GM19240 (cell line): ENCODE results near the gene PRR5L.

Source experiments
- DNase-seq: peaks from one replicate; pipeline ENCODE4 v3.0.0; 2011; ENCODE audit warnings: low spot score; ENCODE audit not compliant: insufficient read length

The PRR5L gene, protein sequence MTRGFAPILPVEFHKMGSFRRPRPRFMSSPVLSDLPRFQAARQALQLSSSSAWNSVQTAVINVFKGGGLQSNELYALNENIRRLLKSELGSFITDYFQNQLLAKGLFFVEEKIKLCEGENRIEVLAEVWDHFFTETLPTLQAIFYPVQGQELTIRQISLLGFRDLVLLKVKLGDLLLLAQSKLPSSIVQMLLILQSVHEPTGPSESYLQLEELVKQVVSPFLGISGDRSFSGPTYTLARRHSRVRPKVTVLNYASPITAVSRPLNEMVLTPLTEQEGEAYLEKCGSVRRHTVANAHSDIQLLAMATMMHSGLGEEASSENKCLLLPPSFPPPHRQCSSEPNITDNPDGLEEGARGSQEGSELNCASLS

DNA sequence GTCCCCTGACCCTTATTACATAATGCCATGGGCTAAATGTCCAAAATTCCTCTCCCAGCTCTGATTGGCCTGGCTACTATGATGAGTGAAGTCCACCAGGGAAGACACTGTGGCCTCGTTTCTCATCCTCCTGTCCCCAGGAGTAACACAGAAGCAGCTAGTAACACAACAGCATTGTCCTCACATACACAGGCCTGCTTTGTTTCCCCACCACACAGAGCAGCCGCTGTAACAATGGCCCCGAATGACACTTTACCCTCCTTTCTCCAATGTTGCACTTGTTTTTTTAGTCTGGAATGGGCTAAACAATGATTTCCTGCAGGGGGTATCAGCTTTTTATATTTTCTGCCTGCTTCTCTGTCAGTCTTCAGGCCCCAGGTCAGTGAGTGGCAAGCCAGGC is at the start of gene PRR5L:
TSS of gene PRR5L (plus strand) at position 363 of the 400 bp plus-strand sequence. CDS start 104,834 bp downstream, outside the sequence.
- DNase-seq = no peak

DNA sequence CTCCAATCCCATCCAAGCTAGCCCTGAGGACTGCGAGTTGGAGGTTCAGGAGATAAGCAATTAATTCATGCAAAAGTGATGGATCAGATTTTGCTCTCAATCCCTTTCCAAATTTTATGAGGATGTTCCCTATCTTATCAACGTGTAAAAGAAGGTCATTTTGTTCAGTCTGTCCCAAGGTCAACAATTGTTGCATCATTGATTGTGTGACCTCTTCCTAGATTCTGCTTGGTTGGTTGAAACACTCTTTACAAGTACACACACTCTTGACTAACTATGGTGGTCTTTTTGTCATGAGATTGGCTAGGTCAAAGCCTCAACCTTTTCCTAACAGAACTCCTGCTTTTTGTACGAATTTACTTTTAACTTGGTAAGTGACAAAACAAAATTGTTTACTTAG is 48.6 kb upstream of the PRR5L start:
- no peak for DNase-seq

DNA sequence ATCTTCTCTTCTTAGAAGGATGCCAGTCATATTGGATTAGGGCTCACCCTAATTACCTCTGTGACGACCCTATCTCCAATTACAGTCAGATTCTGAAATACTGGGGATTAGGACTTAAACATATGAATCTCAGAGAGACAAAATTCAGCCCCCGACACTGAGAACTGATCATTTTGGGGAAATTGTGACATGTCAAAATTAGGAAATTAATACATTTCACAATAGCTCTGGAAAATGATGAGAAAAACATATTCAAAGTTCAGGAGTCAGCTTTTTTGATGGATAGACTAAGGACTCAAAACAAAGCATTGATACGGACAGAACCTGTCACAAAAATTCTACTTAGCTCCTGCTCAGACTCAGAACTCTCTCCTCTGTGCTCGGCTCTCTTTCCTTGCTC is 47.7 kb upstream of the PRR5L start:
- no peak for DNase-seq

DNA sequence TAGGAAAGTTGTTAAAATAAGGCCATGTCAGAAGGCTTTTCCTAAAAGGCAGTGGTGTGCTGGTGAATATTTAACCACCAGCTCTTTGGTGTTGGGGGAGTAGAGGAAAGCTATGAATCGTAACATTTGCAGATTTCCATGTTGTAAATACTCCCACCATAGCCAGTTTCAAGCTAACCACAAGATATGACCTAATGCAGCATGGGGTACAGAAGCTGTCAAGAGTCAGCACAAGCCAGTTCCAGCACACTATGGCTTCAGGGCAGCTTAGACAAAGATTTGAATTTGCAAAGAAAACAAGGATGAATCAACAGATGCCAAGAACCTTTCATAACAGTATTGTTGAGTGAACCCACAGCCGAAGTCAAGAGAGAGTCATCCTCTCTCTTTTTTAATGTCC is 46.8 kb upstream of the PRR5L start:
- DNase-seq = no peak

DNA sequence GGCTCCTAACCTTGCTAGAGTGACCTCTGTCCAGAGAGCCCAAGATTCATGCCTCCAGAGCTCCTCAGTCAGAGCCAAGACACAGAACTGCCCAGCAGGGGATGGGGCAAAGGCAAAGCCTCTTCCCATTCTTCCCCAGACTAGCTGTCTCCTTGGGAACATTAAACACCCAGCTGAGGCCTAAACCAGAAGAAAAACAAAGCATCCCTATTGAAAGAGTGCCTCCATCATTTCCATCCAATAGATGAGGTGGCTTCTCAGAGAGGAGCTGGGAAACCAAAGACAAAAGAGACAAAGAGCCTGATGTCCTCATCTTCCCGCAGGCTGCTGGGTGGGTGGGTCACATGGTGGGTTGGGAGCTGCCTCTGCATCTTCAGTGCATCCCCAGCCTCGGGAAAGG is 44.3 kb upstream of the PRR5L start:
- no peak for DNase-seq

DNA sequence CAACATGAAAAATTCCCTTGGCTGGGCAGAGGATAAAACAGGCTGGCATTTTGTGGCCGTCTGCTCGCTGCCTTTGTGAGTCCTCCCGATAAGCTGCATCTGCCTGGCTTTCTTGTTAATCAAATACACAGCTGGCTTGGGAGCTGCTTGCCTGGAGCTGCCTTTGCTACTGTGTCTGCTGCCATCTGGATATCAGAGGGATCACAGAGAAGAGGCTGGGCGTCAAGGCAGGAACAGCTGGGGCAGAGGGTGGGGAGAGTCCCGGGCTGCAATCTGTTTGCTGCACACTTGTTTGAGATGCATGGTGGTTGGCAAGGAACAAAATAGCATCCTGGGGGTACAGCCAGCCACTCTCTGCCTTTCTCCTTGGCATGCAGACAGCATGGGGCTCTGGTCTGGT is 42.9 kb upstream of the PRR5L start:
- no peak for DNase-seq

DNA sequence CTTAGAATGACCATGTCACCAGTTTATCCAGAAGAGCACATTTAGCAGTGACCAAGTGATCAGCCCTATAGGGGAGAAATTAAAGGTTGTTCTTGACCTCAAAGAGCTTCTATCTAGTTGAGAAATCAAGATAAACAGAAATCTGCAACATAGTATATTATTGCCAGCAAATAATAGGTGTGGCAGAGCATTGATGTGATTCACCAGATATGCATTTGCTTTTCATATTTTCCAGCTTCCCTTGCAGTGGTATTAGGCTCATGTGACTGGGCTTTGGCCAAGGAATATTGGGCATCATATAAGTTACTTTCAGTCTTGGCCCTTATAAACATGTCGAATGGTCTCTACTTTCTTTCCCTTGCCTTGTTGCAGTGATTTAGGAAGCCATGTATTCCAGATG is 41.4 kb upstream of the PRR5L start:
- no peak for DNase-seq

DNA sequence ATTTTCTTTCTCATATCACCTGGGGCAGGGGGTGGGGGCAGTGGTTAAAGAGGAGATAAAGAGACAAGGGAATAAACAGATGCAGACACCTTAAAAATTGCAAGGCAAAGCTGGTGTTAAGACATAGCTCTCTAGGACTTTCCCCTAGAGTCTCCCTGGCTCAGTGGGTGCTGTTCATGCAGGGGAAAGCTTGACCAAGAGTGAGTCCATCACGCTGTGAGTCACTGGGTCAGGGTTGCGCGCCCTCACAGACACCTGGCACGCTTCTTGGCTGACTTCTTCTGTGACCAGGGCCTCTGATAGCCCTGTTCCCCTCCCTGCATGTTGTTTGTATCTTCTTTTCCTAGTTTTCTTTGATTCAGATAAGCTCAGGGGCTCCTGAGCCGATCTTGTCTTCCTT is 38.7 kb upstream of the PRR5L start:
- no peak for DNase-seq

DNA sequence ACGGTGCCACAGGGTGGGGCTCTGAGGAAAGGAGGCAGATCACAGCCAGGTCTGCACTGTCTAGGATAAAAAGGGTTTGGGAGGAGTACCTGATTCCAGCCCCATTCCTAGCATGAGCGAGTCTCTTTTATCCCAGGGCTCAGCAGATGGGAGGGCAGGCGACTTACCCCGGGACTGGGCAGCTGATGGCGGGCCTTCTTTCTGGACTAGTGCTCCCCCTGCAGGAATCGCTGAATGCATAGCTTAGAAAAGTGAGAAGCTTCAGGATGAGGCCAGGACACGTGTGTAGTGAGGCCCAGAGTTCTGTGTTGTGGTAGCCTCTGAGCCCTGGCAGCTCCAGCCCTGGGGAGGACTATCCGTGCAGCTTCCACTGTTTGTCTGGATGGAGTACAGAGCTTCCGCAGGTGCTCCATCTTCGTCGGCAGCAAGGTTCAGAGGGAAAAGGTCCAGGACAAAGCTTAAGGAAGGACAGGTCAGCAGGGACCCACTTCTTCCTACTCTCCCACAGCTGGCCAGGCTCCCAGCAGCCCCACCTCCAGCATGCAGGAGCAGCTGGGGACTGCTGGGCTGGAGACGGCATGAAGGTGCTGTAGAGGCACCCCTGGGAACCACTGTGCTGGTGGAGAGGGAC is 37.2 kb upstream of the PRR5L start:
- DNase-seq = no peak

DNA sequence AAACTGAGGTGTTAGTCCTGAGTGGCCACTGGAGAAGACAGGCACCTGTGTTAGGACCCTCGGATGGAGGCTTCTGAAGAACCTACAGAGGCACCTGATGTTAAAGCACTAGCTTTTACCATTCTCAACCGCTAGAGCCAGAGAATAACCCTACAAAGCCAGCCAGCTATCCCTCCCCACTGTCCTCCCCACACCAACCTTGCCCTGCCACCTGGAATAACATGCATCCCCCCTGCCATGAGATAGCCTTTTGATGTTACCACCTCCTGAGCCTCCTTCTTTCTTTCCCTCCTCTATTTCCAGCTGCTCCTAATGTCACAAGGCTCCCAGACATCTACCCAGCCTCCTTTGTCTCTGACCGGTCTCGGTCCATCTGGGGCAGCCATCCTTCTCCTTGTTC is 35.0 kb upstream of the PRR5L start:
- DNase-seq = no peak

DNA sequence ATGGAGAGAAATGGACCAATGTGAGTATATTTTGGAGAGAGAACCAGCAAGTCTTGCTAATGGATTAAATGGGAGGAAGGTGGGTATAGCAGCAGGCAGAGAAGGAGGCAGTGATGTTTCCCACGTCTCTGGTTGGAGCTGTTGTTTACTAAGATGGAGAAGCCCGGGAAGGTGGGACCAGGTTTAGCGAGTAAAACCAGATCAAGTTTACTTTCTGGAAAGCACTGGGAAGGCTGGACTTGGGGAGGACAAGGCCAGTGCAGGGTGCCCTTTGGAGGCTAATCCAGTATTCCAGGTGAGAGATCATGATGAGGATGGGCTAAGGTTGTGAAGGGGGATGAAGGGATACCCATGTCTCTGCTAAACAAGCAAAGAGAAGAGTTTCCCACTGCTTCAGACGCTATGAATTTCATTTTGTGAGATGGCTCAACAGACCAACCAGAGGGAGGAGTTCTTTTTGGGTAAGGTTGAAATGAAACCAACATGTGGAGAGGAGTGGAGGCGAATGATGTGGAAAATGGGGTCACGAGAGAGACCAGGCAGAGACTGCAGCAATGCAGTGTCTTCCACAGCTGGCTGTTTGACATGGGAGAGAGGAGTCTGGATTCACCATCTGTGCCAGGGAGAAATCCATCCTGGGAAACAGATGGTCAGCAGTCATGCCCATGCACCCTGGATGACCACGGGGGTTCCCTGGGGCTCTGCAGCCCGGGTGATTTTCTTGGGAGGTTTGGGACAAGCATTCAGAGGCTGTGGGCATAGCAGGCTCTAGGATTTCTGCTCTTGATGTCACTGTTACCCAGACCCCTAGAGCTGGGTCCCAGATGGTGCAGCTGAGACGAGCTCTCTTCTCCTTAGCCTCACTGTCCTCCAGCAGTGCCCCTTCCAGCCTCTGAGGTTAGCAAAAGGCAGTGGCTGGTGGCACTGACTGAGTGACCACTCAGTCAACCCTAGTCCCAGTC is 31.8 kb upstream of the PRR5L start:
- no peak for DNase-seq

DNA sequence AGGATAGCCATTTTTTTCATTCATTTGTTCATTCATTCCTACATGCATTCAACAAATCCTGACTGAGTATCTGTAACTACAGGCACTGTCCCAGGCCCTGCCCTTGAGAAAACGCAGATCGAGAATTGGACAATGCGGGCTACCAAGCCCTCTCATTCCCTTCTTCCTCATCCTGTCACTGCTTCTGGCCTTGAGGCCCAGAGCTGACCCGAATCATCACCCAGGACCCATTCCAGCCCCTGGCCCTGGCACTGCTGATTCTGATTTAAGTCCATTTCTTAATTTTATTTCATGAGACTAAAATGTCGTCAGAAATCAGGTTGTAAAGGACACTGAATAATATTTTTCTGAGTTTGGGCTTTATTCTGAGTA is 31.1 kb upstream of the PRR5L start:
- no peak for DNase-seq

DNA sequence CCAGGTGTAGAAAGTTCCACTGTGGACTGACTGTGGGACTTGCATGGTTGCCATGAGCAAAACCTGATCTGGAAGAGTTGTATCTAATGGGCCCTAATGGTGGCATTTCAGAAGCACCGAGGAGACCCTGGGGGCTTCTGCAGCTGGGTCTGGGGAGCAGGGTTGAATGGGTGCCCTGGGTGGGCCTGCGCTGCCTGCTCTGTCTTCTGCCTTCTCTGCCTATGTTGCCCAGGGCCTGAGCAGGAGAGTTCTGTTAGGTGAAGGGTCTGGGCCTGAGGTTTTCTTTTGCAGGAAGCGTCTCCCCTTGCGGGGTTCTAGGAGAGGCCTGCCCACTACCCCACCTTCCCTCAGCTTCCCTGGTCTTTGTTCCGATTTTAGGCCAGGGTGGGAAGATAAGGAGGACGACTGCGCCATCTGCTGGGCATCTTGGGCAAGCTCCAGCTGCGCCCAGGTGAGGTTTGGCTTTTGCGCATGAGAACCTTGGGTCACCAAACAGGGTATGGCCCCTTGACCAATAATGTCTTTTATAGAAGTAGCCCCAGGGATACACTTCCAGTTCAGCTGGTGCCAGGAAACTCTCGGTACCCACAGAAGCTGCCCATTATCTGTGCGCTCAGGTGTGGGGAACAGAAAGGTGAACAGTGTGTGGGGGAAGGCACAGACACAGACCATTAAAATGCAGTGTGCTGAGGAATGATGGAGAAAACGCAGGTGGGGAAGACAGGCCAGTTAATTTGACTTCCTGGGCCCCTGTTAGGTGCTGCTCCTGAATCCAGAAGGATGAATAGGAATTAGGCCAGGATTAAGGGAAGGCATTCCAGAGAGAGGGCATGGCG is 30.1 kb upstream of the PRR5L start:
- peak; percentile 53 for DNase-seq

DNA sequence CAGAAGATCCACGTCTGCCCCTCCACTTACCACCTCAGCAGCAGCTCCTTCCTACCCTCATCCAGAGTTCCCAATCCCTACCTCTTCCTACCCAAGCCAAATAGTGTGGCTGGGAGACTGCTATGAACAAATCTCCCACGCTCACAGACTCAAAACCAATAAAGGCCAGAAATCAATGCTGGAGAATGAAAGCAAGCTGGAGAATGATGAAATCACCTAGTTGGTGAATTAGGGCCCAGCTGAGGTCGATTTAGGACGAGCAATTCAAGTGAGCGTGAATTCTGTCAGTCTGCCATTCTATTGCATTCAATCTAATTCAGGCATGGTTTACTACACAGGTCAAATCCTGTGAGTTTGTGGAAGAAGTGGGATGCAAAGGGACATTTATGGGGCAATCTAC is 29.3 kb upstream of the PRR5L start:
- no peak for DNase-seq

DNA sequence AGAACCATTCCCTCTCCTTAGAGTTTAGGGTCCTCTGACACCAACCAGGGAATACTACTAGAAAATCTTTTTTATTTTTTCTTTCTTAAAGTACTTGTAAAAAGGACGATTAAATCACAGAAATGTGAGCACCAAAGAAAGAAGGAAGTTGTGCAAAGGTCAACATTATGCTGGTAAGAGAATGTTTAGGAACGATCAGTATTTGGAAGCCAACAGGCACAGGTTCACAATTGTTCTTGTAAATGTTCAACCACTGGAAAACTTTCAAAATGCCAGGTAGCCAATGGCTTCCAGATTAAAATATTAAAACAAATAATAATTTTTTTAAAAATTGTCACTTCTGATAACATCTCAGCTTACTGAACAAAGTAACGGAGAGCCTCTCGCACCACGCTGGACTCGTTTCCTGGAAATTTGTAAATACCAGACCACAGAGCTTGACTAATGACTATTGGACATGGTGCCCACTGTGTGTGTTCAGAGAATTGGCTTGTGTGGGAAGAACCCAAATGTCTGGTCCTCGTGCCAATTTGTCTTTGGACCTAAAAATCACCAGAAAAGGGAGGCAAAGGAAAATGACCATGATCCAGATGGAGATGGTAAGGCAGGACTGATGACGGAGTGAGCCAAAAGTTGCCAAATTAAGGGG is 27.6 kb upstream of the PRR5L start:
- no peak for DNase-seq

DNA sequence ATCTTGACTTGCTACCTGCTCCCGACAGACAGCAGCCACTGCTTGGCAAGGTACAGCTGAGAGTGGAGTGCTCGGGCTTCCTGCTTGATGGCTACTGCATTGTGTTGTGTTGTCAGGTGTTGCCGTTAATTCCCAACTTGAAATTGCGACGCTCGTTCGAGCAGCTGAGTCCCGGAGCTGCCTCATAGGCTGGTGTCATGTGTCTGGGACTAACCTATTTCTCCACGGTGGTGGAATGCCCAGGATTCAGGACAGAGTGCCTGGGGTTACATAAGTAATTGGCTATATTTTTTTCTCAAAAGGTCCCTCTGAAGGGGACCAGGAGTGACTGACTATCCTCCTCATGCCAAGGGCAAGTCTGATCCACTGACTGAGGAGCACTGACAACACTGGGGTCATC is 25.4 kb upstream of the PRR5L start:
- no peak for DNase-seq

DNA sequence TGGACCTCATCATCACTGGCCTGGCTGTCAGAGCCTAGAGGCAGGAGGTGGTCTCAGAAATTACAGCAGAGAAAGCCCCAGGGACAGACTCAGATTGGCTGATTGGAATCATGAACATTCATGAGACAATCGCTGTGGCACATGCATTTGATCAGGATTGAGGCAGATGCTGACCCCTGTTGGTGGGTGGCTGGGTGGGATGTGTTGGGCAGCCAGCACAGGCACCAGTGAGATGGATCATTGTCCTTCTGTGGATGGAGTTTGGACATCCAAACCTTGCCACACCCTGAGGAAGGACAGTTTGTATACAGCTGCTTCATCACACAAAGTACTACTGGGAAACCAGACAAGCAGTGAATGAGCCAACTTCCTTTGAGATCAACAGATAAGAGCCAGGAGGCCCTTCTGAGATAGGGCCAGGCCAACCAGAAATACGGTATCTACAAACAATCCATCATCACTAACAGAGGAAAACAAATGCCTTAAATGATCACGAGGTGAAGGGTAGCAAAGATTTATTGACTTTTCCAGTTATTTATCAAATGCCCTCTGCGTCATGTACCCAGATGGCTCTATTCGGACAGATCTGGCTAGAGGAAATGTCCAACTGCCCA is 24.2 kb upstream of the PRR5L start:
- no peak for DNase-seq

DNA sequence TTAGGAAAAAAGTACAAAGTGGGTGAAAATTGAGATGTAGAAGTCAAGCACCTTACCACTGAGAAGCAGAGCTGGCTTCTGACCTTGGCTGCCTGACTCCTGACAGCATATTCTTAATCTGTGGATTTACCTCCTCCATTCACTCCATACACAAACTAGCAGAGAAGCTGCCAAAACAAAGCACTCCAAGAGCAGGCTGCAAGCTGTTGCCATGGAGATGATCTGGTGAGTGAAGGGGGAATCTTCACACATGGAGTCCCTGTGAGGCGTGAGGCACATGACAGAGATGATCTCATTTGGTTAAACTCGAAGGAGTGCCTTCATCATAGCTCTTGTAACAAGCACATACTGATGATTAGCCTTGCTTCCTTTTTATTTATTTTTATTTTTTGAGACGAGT is 23.0 kb upstream of the PRR5L start:
- DNase-seq = no peak

DNA sequence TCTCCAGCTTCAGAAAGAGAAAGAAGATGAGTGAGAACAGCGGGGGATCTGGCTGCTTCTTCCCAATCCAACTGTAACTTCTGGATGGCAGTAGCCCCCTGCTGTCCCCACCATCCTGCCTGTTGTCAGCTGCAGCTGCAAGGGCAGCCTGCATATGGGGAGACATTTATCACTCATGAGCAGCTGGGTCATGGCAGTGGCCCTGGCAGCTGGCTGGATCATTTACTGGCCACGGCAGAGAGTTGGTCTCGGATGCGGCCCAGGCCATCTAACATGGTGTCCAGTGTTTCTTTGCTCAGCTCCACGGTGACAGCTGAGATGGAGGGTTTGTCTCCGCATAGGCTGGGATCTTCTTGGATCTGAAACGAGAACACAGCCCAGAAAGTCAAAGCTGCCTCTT is 21.7 kb upstream of the PRR5L start:
- no peak for DNase-seq

DNA sequence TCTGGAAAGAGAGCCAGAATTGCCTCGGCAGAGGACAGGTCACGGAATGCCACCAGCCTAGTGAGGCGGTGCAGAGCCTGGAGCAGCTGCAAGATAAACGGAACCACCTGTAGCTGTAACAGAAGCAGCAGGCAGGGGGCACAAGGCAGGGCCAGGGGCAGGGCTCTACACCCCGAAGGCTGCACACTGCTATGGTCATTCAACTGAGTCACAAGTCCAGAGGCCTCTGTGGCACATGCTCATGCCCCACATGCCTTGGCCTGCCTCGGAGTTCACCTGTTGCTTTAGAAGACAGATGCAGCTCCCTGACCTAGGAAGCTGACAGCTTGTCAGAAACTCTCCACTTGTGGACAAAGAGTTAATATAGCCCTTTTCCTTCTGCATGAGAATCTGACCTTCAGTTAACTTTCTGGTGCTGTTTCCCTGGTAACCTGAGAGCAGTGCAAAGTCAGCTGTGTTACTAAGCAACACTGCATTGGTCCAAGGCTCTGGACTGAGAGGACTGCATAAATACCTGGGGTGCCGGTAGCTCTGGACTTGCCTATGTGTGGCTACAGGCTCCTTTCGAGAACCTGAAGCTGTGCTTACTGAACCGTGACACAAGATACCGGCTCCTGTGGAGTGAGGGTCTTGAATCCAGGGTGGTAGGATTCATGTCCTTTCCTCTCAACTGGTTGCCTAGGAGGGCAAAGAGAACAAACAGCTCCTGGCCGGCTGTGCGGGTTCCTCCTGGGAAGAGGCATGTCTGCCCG is 17.4 kb upstream of the PRR5L start:
- DNase-seq = no peak
